ENCODE data around the gene CEP41.

The CEP41 gene

DNA sequence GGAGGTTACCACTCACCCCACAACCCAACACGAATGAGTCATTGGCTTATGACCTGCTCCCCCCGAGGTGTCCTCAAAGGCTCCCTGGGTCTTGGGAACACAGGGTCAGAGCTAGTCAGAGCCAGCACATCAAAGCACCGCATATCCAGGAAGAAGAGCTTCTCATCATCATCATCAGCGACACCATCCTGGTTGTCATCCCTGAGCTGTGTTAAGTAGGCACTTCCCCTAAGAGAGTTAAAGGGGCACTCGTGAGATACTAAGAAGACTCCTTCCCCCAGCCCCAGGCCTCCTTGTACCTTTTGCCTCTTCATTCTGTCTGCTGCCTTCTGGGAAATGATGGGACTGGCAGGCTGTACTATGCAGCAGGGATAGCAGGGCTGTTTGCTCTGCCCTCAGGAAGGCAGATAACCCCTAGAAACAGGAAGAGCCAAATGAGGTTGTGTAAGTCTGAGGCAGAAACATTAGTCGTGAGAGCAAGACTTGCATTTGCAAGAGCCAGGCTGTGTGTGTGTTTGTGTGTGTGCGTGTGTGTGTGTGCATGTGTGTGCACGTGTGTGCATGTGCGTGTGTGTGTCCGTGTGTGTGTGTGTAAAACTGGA is 71.6 kb downstream of the CEP41 start:
- no peak for DNase-seq (ENCODE audit: low read depth in 2 of 2)

DNA sequence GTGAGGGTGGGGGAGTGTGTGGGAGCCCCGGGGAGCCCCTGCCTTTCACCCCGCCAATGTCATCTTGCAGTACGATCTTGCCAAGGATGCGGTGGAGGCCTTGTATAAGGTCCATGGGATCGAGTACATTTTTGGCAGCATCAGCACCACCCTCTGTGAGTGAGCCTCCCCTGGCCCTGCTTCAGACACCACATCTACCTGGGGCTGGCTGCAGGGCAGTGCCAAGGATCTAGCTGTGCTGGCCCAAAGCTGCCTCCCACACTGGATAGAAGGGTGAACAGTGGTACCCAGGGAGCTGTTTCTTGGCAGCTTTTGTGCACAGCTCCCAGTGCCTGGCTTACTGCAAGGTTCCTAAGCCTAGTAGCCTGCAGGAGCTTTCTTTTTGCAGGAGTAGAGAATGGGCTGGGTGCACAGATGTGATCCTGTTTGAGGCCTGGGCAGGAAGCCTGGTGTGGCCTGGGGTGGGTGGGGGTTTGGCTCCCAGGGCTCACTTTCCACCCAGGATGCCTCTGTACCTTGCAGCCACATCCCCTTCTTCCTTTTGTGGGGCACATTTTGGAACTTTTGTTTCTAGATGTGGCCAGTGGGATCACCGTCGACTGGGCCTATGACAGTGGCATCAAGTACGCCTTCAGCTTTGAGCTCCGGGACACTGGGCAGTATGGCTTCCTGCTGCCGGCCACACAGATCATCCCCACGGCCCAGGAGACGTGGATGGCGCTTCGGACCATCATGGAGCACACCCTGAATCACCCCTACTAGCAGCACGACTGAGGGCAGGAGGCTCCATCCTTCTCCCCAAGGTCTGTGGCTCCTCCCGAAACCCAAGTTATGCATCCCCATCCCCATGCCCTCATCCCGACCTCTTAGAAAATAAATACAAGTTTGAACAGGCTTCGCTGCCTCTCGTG is 72.7 kb downstream of the CEP41 start:
- no peak for DNase-seq (ENCODE audit: low read depth in 2 of 2)

DNA sequence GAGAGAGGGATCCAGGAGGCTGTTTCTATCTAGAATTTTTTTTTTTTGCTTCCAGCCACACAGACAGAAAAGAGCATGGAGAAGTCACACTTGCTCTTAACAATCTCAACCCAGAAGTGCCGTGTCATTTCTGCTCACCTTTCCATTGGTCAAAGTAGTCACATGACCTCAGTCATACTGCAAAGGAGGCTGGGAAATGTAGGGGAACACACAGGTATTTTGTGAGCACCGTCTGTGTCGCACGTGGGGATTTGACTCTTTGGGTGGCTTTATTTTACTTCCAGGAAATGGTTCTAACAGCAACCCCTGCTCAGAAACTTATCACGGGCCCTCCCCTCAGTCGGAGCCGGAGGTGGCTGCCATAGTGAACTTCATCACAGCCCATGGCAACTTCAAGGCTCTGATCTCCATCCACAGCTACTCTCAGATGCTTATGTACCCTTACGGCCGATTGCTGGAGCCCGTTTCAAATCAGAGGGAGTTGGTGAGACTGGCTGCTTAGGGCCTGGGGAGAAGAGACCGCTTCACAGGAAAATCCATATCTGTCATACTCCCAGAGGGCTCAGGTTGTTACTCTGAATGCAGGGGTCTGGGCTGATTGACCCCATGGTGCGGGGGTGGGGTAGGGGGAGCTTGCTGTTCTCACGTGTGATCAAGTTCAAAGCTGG is 73.6 kb downstream of the CEP41 start:
- no peak for DNase-seq (ENCODE audit: low read depth in 2 of 2)

DNA sequence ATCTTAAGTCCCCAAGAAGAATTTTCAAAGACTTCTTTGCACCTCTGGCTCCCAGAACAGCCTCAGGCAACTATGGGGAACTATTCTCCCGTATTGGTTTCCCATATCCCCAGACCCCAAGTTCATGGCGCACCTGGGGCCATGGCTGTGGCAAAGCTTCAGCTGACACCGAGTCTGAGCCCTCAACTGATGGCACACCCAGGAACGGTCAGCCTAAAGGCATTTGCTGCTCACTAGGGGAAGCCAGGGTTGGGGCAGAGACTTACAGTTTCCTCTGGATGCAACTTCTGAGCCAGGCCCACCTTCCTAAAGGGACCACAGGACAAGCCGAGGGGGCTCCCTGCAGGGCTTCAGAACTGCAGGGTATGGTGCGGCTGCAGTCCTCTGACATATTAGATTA is 74.3 kb downstream of the CEP41 start:
- DNase-seq (ENCODE audit: low read depth in 2 of 2), result no peak

DNA sequence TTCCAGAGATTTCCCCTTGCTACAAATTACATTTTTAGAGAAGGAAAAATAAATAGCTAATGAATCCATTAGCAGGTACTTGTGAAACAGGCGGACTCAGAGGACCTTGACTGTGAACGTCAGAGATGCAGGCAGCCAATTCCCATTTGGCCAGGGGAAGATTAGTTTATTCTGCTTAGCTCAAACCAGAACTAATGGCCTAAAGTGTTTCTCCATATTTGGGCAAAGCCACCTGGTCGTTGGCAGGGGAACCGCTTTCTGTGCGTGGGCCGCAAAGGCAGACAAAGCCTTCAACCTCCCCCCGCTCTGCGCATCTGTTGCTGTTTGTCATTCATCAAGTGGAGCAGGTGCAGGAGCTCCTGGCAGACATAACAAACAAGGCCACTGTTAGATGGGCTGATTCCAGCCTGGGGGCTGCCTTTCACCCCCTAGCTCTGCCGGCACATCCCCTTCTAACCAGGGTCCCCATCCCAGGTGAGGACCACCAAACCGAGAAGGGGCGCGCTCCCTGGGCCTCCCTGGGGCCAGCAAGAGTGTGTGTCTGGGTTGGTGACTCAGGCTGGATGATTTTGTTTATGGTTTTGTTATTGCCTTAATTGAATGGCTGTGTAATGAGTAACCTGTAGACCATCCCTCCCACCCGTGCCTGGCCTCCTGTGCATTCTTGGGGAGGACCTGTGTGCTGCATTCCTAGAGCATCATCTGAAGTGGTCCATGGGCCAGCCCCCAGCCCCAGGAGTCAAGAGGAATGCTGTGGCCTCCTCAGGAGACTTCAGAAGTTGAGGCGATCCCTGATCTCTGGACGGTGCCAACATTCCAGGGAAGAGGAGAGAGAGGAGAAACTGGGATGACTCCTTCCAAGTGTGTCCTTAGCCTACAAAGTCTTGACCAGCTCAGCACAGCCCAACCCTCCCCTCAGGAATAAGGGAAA is 75.0 kb downstream of the CEP41 start:
- no peak for DNase-seq (ENCODE audit: low read depth in 2 of 2)

DNA sequence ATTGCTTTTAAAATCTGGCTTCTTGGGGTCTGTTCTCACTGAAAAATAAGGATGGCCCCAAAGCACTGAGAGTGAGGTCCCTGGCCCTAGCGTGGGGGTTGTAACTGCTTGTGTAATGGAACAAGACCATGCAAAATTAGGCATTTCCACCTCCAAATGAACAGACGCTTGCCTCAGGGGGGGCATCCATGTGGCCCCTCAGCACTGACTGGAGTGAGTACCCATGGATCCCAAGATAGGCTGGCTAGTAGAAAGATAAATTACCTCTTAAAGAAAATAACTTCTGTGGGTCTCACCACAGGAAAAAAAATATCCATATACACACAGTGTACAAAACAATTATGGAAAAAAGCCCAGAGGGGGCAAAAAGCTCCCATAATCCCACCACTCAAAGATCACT is 75.7 kb downstream of the CEP41 start:
- DNase-seq (ENCODE audit: low read depth in 2 of 2), result no peak

DNA sequence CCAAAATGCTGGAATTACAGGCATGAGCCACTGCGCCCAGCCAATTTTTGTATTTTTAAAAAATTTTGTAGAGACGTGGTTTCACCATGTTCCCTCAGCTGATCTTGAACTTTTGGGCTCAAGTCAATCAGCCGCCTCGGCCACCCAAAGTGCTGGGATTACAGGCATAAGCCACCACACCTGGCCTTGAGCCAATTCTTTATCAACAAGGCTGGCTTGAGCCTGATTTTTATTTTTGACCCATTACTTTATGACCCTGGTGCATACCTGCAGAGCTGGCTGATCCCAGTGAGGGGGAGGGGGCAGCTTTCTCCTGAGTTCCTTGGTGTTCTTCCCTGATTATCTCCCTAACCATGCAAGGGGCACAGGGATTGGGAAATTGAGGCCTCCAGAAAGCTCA is 76.4 kb downstream of the CEP41 start:
- no peak for DNase-seq (ENCODE audit: low read depth in 2 of 2)

DNA sequence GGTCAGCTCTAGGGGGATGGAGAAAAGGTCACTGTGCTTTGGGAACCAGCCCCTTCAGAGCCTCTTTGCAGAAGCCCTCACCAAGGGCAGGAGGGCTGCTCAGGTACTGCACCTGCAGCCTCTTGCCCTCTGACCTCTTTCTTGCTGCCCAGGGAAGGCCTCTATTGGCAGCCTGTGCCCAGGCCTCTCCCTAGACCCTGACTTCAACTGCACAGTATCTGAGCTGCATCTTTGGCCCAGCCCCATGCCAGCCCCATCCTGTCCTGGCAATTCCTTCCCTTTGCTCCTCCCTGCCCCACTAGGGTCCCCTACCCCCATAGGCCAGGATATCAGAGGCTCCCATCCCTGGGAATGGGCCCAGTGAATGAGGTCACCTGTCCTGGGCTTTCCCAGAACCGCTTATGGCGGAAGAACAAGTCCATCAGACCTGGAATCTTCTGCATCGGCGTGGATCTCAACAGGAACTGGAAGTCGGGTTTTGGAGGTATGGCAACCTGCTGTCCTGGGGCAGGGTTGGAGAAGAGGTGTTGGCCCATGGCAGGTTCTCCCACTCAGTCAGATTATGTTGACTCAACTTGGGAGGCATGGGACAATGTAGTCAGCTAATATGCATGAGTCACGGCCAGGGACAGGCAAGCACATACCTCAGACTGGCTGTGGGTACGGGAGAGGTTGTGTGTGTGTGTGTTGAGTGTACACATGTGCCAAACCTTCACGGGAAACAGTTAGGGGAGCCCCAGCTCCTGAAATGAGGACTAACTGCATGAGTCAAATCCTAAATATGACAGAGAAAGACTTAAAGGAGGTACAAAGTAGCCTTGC is 77.6 kb downstream of the CEP41 start:
- no peak for DNase-seq (ENCODE audit: low read depth in 2 of 2)

DNA sequence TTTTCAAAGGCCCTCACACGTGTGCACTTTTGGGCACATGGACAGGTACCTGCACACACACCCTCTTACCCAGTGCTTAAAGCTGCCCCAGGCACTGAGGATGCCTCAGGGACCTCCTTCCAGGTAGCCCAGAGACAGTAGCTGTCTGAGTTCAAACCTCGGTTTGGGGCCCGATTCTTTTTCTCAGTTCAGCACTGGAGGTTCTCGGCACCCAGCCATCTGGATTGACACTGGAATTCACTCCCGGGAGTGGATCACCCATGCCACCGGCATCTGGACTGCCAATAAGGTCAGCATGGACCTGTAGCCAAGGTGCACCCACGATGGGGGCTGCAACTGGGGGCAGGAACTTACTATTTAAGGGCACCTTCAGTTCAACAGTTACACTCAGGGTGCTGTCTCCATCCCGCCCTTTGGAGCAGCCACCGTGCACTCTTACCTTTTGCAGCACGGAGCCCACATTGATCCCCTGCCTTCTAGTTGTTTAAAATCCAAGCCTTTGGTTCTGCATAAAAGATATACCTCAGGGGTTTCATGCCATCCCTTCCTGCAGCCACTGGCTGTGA is 78.5 kb downstream of the CEP41 start:
- DNase-seq (ENCODE audit: low read depth in 2 of 2), result no peak

DNA sequence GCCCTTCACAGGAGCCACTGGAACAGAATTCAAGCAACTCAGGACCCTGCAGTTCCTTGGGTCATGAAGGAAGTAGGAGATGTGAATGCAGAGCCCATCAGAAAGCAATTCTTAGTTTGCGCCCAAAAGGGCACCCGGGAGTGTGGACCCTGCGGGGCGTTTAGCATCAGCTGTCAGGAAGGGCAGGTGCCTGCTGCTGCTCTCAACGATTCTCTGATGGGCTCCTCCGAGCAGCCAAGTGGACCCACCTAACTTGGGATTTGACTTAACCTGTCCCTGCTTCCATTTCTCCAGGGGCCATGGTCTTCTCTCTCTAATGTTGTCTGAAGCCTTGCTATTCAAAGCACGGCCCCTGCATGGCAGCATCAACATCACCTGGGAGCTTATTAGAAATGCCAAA is 79.1 kb downstream of the CEP41 start:
- no peak for DNase-seq (ENCODE audit: low read depth in 2 of 2)

DNA sequence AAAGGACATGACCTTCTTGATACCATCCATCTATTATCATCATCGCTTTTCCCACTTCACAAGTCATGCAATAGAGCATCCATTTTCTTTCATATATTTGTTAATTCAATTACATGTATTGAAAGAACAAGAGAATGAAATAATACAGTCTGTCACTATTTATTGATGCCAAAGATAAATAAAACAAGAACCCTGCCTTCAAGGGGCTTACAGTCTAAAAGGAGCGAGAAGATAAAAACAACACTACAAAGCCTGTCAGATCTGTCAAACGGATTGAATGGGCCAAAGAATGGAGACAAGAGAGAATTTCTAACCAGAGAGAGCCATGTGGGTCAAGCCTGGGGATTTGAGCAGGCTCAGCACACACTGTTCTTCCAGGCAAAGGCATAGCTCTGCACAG is 80.3 kb downstream of the CEP41 start:
- DNase-seq (ENCODE audit: low read depth in 2 of 2), result no peak

DNA sequence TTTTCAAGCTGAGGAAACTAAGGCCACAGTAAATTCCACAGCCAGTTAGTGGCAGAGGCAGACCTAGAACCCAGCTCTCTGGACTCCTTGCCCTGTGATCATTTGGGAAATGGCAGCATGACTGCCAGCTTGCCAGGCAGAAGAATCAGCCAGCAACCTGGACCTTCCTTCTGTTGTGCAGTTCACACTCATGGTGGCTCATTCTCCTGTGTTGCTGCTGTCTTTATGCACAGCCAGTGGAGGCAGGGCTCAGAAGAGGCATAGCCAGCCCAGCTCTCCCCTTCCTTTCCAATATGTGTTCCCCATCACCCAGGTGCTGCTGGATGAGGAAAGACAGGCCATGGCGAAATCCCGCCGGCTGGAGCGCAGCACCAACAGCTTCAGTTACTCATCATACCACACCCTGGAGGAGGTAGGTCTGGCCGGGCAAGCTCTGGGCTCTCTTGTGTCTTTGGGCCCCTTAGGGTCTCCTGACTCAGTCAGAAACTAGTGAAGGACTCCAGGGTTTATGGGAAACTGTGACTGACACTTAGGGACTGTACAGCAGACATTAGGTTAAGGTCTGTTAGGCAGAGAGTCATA is 81.4 kb downstream of the CEP41 start:
- no peak for DNase-seq (ENCODE audit: low read depth in 2 of 2)

DNA sequence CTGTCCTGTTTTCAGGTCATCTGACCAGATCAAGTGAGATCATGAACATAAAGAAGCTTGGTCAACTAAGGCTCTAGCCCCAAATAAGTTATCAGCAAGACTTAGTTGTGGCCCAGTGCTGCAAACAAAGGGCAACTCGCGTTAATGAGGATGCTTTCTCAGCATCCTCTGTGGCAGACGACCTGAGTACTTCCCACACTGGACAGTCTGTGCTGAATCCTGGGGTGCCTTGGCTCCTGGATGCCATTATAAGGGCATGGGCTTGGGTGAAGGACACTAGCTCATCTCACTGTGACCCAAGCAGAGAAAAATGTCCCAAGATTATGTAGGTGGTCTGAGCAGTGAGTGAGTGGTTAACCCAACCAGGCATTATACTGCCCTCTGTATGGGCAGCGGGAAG is 82.3 kb downstream of the CEP41 start:
- DNase-seq (ENCODE audit: low read depth in 2 of 2), result no peak

DNA sequence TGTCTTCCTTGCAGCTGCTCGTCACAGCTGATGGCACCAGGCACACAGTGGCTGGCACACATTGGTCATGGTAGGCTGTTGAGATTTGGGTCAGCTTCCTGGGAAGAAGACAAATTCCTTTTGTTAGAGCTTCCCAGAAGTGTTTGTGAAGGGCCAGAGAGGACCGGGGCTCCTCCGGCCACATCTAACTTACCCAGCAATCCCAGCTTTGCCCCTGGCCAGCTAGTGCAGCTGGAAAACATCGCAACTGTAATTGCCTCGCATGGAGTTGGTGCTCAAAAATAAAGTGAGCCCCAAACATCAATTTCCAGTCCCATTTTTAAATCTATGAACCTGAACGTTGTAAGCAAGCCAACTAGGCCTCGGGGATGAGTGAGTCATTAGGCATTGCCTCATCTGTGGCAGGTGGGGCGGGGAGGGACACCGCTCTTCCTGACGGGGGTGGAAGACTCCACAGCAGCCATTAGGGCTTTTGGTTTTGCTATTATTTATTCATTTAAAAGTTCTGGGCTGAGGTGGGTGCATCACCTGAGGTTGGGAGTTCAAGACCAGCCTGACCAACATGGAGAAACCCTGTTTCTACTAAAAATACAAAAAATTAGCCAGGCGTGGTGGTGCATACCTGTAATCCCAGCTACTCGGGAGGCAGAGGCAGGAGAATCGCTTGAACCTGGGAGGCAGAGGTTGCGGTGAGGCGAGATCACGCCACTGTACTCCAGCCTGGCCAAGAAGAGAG is 83.8 kb downstream of the CEP41 start:
- no peak for DNase-seq (ENCODE audit: low read depth in 2 of 2)

DNA sequence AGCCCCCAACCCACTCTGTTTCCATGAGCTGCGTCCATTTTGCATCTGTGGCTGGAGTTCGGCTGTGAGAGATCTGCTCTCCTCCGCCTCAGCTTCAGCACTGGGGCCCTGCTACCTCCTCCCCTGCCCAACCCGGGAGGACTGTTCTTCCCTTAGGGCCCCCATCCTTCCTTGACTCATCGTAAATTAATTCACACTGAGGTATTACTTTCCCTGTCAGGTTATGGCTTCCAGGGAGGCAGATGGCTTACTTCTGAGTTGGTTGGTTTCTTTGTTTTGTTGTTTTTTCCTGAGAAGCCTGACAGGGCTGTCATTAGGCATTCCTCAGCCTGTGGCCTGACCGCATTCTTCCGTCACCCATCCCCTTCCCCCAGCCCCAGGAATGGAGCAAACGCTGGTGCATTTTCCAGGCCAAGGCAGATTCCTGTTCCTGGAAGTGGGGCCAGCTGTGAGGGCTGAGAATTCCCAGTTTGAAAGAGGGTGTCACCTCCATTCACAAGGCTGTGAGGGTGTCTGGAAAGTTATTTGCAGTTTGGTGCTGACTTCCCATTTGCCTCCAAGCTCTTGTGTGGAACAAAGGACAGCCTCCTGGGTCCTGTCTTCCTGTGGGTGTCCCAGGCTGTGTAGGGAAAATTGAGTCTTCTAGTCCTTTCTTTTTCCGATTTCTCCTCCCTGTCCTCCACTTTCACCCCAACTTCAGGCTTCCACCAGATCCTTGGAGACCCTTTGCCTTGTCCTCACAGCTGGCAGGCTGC is 84.5 kb downstream of the CEP41 start:
- DNase-seq (ENCODE audit: low read depth in 2 of 2), result no peak

DNA sequence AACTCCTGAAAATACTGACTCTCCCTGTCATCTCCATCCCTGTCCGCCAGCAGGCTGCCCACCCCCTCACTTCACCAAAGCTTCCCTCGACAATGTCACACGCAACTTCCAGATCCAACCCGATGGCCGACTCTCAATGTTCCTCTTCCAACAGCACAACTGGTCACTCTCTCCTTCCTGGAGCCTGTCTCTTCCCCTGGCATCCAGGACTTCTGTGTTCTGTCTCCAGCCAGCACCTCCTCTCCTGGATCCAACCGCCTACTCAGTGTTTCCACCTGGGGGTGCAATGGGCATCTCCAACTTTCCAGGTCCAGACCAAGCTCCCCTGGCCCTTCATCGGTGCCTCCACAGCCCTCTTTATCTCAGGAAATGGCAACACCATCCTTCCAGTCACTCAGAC is 87.6 kb downstream of the CEP41 start:
- no peak for DNase-seq (ENCODE audit: low read depth in 2 of 2)

DNA sequence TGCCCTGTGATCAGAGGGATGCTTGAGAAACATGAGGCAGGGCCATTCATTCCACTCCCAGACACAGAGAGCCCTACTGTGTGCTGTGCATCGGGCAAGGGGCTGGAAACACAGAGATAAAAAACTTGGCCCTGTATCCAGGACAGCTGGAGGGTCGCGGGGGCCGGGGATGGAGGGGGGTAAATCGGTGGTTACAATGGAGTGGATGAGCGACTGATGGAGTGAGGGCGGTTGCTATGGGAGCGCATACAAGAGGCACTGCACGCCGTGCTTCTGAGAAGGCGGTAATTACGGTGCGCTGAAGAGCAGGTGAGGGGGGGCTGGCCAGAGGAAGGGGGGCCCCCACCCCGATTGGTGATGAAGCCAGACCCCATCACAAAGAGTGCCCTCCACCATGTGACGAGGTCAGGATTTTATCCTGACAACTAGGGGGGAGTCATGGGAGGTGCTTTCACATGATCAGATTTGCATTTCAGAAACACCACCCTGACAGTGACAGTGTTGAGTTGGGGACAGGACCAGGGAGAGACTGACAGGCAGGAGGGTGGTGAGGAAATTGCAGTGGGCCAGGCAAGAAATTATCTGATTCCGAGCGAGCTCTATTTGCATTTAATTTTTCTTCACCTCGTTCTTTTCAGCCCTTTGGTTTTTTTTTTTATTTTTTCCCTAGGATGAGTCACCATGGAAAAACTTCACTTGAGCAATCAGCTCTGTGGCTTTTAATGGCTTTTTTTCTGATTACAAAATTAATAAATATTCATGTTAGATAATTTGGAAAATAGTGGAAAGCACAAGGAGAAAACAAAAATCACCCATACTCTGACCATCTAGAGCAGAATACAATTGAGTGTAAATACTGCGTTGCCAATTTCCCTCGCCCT is 88.4 kb downstream of the CEP41 start:
- no peak for DNase-seq (ENCODE audit: low read depth in 2 of 2)

DNA sequence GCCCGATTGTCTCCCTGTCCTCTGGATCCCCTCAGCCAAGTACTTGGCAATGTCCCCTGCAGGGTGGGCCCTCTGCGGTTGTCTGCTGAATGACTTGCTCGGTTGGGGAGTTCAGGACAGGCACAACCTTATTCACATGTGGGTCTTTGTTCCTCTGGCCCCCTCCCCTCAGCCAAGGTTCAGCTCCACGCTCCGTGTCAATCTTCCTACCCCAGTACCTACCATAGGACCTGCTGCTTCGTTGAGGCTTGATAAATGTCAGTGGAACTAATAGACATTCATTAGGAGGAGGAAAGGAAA is 89.1 kb downstream of the CEP41 start:
- DNase-seq (ENCODE audit: low read depth in 2 of 2), result no peak

Measured in stimulated activated CD4-positive, alpha-beta T cell treated with anti-CD3 and anti-CD28 coated beads, Interleukin-1b, Interleukin-23, amount 100 ng/mL, for 1 hour (primary cell).